ENCODE results near the gene SYT12.

SYT12 gene

DNA sequence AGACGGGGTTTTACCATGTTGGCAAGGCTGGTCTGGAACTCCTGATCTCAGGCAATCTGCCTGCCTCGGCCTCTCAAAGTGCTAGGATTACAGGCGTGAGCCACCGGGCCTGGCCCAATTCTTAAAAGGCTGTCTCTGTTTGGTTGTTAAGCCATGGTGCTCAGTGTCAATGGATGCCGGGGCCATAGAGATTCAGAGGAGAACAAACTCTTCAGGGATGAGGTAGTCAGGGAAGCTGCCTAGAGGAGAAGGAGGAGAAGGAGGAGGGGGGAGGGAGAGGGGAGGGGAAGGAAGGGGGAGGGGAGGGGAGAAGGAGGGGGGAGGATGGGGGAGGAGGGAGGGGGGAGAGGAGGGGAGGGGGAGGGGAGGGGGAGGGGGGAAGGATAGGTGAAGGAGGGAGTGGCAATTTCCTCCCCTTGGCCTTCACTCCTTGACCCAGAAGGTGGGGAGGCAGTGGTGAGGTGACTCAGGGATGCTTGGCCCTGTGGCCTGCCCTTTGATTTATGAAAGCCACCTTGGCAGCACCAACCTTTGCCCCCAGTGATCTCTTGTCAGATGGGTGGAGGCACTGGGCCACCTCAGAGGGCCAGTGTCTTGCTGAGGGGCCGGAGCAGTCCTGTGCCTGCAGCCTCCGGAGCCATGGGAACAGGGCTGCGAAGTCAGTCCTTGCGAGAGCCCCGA, 48.1 kb upstream of the SYT12 start, which contains the start of gene C11orf86:
TSS of gene C11orf86 (plus strand) at position 581 of the 681 bp plus-strand sequence. CDS start at position 640, 59 bp downstream.
- no peaks in the 10 kb centered on the region for H3K9me2 ChIP-seq (replicated peaks; ENCODE audit: low read depth, low read length)
- H3K4me2 ChIP-seq (ENCODE audit: low read depth, low read length, poor library complexity, severe bottlenecking), result no peak within 1 kb of the TSS
- TF ChIP-seq, protein P1, sequence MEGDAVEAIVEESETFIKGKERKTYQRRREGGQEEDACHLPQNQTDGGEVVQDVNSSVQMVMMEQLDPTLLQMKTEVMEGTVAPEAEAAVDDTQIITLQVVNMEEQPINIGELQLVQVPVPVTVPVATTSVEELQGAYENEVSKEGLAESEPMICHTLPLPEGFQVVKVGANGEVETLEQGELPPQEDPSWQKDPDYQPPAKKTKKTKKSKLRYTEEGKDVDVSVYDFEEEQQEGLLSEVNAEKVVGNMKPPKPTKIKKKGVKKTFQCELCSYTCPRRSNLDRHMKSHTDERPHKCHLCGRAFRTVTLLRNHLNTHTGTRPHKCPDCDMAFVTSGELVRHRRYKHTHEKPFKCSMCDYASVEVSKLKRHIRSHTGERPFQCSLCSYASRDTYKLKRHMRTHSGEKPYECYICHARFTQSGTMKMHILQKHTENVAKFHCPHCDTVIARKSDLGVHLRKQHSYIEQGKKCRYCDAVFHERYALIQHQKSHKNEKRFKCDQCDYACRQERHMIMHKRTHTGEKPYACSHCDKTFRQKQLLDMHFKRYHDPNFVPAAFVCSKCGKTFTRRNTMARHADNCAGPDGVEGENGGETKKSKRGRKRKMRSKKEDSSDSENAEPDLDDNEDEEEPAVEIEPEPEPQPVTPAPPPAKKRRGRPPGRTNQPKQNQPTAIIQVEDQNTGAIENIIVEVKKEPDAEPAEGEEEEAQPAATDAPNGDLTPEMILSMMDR (conservative IDR thresholded peaks at IDR 0.05; ENCODE audit: low read length), result no peak
- no peak for TF ChIP-seq EZH2phosphoT487 (IDR thresholded peaks at IDR 0.05; ENCODE audit: borderline replicate concordance)
- H3K4me3 ChIP-seq (ENCODE audit: low read length, poor library complexity, severe bottlenecking), result no peak within 1 kb of the TSS
- no peak within 1 kb of the TSS for H3K9ac ChIP-seq (ENCODE audit: low read depth, low read length, poor library complexity, severe bottlenecking)
- no peaks in the 10 kb centered on the region for H3K79me2 ChIP-seq (ENCODE audit: insufficient read depth, low read length)
- no peaks in the 10 kb centered on the region for H3K36me3 ChIP-seq (ENCODE audit: insufficient read depth, low read length)
- no peaks in the 10 kb centered on the region for H3K4me1 ChIP-seq (ENCODE audit: insufficient read depth, low read length, poor library complexity, severe bottlenecking)
- H2AFZ ChIP-seq (ENCODE audit: low read length), result no peak within 1 kb of the TSS
- no peaks in the 10 kb centered on the region for H3F3A ChIP-seq (ENCODE audit: low read depth)
- no peaks in the 10 kb centered on the region for H4K20me1 ChIP-seq (ENCODE audit: insufficient read depth, low read length, poor library complexity, severe bottlenecking)
- no peaks in the 10 kb centered on the region for H3K9me3 ChIP-seq (ENCODE audit: insufficient read depth, low read depth, low read length)
- H3K27me3 ChIP-seq (ENCODE audit: insufficient read depth, low read length, poor library complexity, severe bottlenecking), result no peaks in the 10 kb centered on the region

DNA sequence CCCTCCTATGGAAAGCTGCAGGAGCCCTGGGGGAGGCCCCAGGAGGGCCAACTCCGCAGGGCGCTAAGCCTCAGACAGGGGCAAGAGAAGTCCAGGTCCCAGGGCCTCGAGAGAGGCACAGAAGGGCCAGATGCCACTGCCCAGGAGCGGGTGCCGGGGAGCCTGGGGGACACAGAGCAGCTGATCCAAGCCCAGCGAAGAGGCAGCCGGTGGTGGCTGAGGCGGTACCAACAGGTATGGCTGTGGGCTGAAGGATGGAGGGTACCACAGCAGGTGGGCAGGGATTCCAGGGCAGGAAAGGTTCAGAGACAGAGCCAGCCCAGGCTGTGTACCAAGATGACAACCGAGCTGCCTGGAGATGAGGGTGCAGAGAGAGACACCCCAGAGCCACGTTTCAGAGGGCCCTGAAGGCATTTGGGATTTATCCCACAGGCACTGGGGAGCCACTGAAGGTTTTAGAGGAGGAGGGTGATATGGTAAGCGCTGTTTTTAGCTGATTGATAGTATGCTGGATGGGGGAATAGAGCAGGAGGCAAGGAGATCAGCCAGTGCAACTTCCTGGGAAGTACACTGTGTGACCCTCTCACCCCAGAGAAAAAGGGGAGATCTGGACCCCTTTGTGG, 47.4 kb upstream of the SYT12 start:
- H3K9me3 ChIP-seq (ENCODE audit: insufficient read depth, low read depth, low read length), result no peaks in the 10 kb centered on the region
- H3K9me2 ChIP-seq (replicated peaks; ENCODE audit: low read depth, low read length), result no peaks in the 10 kb centered on the region
- TF ChIP-seq, protein P1 (conservative IDR thresholded peaks at IDR 0.05; ENCODE audit: low read length), result no peak
- no peak for TF ChIP-seq EZH2phosphoT487 (IDR thresholded peaks at IDR 0.05; ENCODE audit: borderline replicate concordance)
- H2AFZ ChIP-seq (ENCODE audit: low read length), result no peak overlapping the region
- H3F3A ChIP-seq (ENCODE audit: low read depth), result no peaks in the 10 kb centered on the region
- no peaks in the 10 kb centered on the region for H3K27me3 ChIP-seq (ENCODE audit: insufficient read depth, low read length, poor library complexity, severe bottlenecking)
- no peaks in the 10 kb centered on the region for H3K36me3 ChIP-seq (ENCODE audit: insufficient read depth, low read length)
- H3K4me3 ChIP-seq (ENCODE audit: low read length, poor library complexity, severe bottlenecking), result no peak overlapping the region
- H3K4me2 ChIP-seq (ENCODE audit: low read depth, low read length, poor library complexity, severe bottlenecking), result no peak overlapping the region
- H3K4me1 ChIP-seq (ENCODE audit: insufficient read depth, low read length, poor library complexity, severe bottlenecking), result no peaks in the 10 kb centered on the region
- H3K9ac ChIP-seq (ENCODE audit: low read depth, low read length, poor library complexity, severe bottlenecking), result no peak overlapping the region
- H3K79me2 ChIP-seq (ENCODE audit: insufficient read depth, low read length), result no peaks in the 10 kb centered on the region
- H4K20me1 ChIP-seq (ENCODE audit: insufficient read depth, low read length, poor library complexity, severe bottlenecking), result no peaks in the 10 kb centered on the region

DNA sequence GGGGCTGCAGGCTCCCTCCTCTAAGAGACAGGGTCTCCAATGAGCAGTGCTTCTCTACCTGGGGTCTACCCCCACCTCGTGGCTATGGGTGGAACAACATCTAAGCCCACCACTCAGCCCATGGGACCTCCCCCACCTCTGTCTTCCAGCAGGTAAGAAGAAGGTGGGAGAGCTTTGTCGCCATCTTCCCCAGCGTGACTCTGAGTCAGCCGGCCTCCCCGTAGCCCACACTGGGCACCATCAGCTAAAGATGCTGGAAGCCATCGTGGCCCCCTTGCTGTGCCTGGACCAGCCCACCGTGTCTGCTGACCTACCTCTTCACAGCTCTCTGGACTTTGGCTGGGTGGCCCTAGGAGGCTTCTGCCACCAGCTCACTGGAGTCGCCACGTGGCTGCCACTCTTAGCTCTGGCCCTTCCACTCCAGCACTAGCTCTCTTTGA, 46.9 kb upstream of the SYT12 start:
- H4K20me1 ChIP-seq (ENCODE audit: insufficient read depth, low read length, poor library complexity, severe bottlenecking), result no peaks in the 10 kb centered on the region
- no peak overlapping the region for H2AFZ ChIP-seq (ENCODE audit: low read length)
- H3K4me2 ChIP-seq (ENCODE audit: low read depth, low read length, poor library complexity, severe bottlenecking), result no peak overlapping the region
- H3K36me3 ChIP-seq (ENCODE audit: insufficient read depth, low read length), result no peaks in the 10 kb centered on the region
- no peaks in the 10 kb centered on the region for H3K4me1 ChIP-seq (ENCODE audit: insufficient read depth, low read length, poor library complexity, severe bottlenecking)
- H3F3A ChIP-seq (ENCODE audit: low read depth), result no peaks in the 10 kb centered on the region
- H3K9ac ChIP-seq (ENCODE audit: low read depth, low read length, poor library complexity, severe bottlenecking), result no peak overlapping the region
- no peaks in the 10 kb centered on the region for H3K79me2 ChIP-seq (ENCODE audit: insufficient read depth, low read length)
- no peaks in the 10 kb centered on the region for H3K27me3 ChIP-seq (ENCODE audit: insufficient read depth, low read length, poor library complexity, severe bottlenecking)
- H3K4me3 ChIP-seq (ENCODE audit: low read length, poor library complexity, severe bottlenecking), result no peak overlapping the region
- TF ChIP-seq, protein P1 (conservative IDR thresholded peaks at IDR 0.05; ENCODE audit: low read length), result peak; percentile 85
- no peak for TF ChIP-seq EZH2phosphoT487 (IDR thresholded peaks at IDR 0.05; ENCODE audit: borderline replicate concordance)
- no peaks in the 10 kb centered on the region for H3K9me3 ChIP-seq (ENCODE audit: insufficient read depth, low read depth, low read length)
- no peaks in the 10 kb centered on the region for H3K9me2 ChIP-seq (replicated peaks; ENCODE audit: low read depth, low read length)

Data from Loucy (cell line).